Aorta (tissue), 5 donors: Measurements from ENCODE around the gene PROX1. TPM values are rescaled to one million over a fixed set of nuclear protein-coding genes. Genes with fewer than 3 reads are reported as not detected.
A peak's percentile ranks its signal among the peaks of the same experiment; 100 is the strongest.

ENCODE experiments used
- ATAC-seq: fragments of 200-7000 bp; cut with Tn5 transposase; one replicate; pipeline ENCODE4 v1.9.1; 2022; ENCODE audit warnings: moderate library complexity; ENCODE audit not compliant: low FRiP score
- DNase-seq, 2 donors: peaks; one replicate each; pipeline ENCODE4 v3.0.0-alpha.2; 2020
- H3K27ac ChIP-seq, 2 donors: one replicate each; pipeline ENCODE4 v1.5.1; 2013; ENCODE audit warnings: low read length in 2 of 2, mild to moderate bottlenecking in 2 of 2, moderate library complexity in 2 of 2, control low read depth in 1 of 2, inconsistent platforms in 1 of 2, low read depth in 1 of 2
- H3K27me3 ChIP-seq, 2 donors: one replicate each; pipeline ENCODE4 v1.6.1; 2013; ENCODE audit warnings: control low read depth in 1 of 2, low read length in 1 of 2, mild to moderate bottlenecking in 1 of 2, moderate library complexity in 1 of 2; ENCODE audit not compliant: insufficient read depth in 2 of 2, control insufficient read depth in 1 of 2
- H3K36me3 ChIP-seq, 2 donors: one replicate each; pipeline ENCODE4 v1.6.1; 2013; ENCODE audit warnings: control low read depth in 1 of 2, low read length in 1 of 2, mild to moderate bottlenecking in 1 of 2; ENCODE audit not compliant: insufficient read depth in 2 of 2, control insufficient read depth in 1 of 2
- H3K4me1 ChIP-seq, 2 donors: one replicate each; pipeline ENCODE4 v1.6.1; 2013; ENCODE audit warnings: low read length in 2 of 2, control low read depth in 1 of 2, mild to moderate bottlenecking in 1 of 2, moderate library complexity in 1 of 2; ENCODE audit not compliant: insufficient read depth in 2 of 2, control insufficient read depth in 1 of 2
- H3K4me3 ChIP-seq, 2 donors: one replicate each; pipeline ENCODE4 v1.5.1; 2013; ENCODE audit warnings: low read length in 2 of 2, control low read depth in 1 of 2, mild to moderate bottlenecking in 1 of 2
- H3K9me3 ChIP-seq: one replicate; pipeline ENCODE4 v1.6.1; 2013; ENCODE audit warnings: mild to moderate bottlenecking, low read length; ENCODE audit not compliant: control insufficient read depth
- WGBS, 2 donors: extraction: QIAGEN DNeasy Blood & Tissue Kit; methylation state at CpG; one replicate each; pipeline ENCODE4 v1.1.7; 2013; 5-methylcytosine and 5-hydroxymethylcytosine counted together
- intact Hi-C, 2 donors: fragments of 100-400 bp; cut with DNase I; formaldehyde crosslinking; loops; one replicate each; pipeline versions ENCODE4 v1.14.2 to v1.15.0; 2022
- polyA plus RNA-seq, 2 donors: library from polyadenylated mRNA; stranded (reverse); fragments of 200-250 nt; gene quantifications; one replicate each; pipeline ENCODE4 v1.2.3, GENCODE V29; 2013
- total RNA-seq, 2 donors: library from RNA; stranded (reverse); fragmentation: NEBNext Ultra II Directional; extraction: Animal tissue kit (Norgen Biotek cat#: 25700); gene quantifications; one replicate each; pipeline ENCODE4 v1.2.1, GENCODE V29; 2021
- donor health status: healthy with polysubstance abuse.
- donor health status: Bipolar disorder and iron deficiency.
- donor health status: DM: no; HTN: no; CAD: no.
- donor health status: DM: no; HTN: no; CAD: no.
- donor health status: DM: yes; HTN: yes; CAD: no.

Gene PROX1
- total and polyA plus RNA-seq, 4 donors = 1.5 to 2.6 (median 2.5) TPM; not detected in 1

- H3K27me3 ChIP-seq = no peaks in the 10 kb centered on the region
- no peak overlapping the region for H3K27ac ChIP-seq
- 43 to 50% methylated on average over 8 of the region's 8 CpGs for WGBS, 2 donors
- H3K9me3 ChIP-seq = no peaks in the 10 kb centered on the region
- no peaks in the 10 kb centered on the region for H3K4me1 ChIP-seq
- H3K4me3 ChIP-seq = no peak overlapping the region
- ATAC-seq (no peak), DNase-seq (no peak)
- H3K36me3 ChIP-seq = no peaks in the 10 kb centered on the region
- intact Hi-C loops = no loop called here
Observed at GRCh38 chr1:213976665-213977485, 10.9 kb upstream of the PROX1 start.

- H3K27ac ChIP-seq = no peak overlapping the region
- intact Hi-C loops = no loop called here
- 24 to 31% methylated on average over 7 of the region's 7 CpGs for WGBS, 2 donors
- no peaks in the 10 kb centered on the region for H3K9me3 ChIP-seq
- H3K27me3 ChIP-seq = no peaks in the 10 kb centered on the region
- peak; percentile 39 for ATAC-seq
- DNase-seq = no peak
- H3K4me1 ChIP-seq = no peaks in the 10 kb centered on the region
- H3K36me3 ChIP-seq = no peaks in the 10 kb centered on the region
- H3K4me3 ChIP-seq = no peak overlapping the region
Observed at GRCh38 chr1:213977486-213977842, 10.3 kb upstream of the PROX1 start.

- ATAC-seq (no peak), DNase-seq (no peak)
- no peaks in the 10 kb centered on the region for H3K9me3 ChIP-seq
- no peak overlapping the region for H3K27ac ChIP-seq
- H3K4me3 ChIP-seq = no peak overlapping the region
- intact Hi-C loops = no loop called here
- H3K27me3 ChIP-seq = no peaks in the 10 kb centered on the region
- 26 to 37% methylated on average over 3 of the region's 3 CpGs for WGBS, 2 donors
- H3K4me1 ChIP-seq = no peaks in the 10 kb centered on the region
- no peaks in the 10 kb centered on the region for H3K36me3 ChIP-seq
Observed at GRCh38 chr1:213977909-213978308, 9.9 kb upstream of the PROX1 start.

- Histone ChIP-seq H3K27ac (no peak overlapping the region), H3K27me3 (no peaks in the 10 kb centered on the region), H3K36me3 (no peaks in the 10 kb centered on the region), H3K4me1 (no peaks in the 10 kb centered on the region), H3K9me3 (no peaks in the 10 kb centered on the region), H3K4me3 (no peak overlapping the region)
- ATAC-seq (no peak), DNase-seq (no peak)
- 4 to 8% methylated on average over 36 to 48 of the region's 48 CpGs for WGBS, 2 donors
- intact Hi-C loops = no loop called here
Observed at GRCh38 chr1:213979751-213980586, 7.8 kb upstream of the PROX1 start.

- H3K4me3 ChIP-seq = no peak overlapping the region
- ATAC-seq = no peak
- no peak overlapping the region for H3K27ac ChIP-seq
- H3K4me1 ChIP-seq = no peaks in the 10 kb centered on the region
- H3K9me3 ChIP-seq = no peaks in the 10 kb centered on the region
- no peaks in the 10 kb centered on the region for H3K27me3 ChIP-seq
- WGBS, 2 donors = 73 to 79% methylated on average over 4 of the region's 4 CpGs
- no peak for DNase-seq
- intact Hi-C loops = no loop called here
- no peaks in the 10 kb centered on the region for H3K36me3 ChIP-seq
Observed at GRCh38 chr1:213980906-213981305, 6.9 kb upstream of the PROX1 start.

- H3K9me3 ChIP-seq = no peaks in the 10 kb centered on the region
- no peak overlapping the region for H3K27ac ChIP-seq
- WGBS, 2 donors = 10 to 16% methylated on average over 8 of the region's 8 CpGs
- no peaks in the 10 kb centered on the region for H3K27me3 ChIP-seq
- no peaks in the 10 kb centered on the region for H3K36me3 ChIP-seq
- H3K4me1 ChIP-seq = no peaks in the 10 kb centered on the region
- intact Hi-C loops = no loop called here
- DNase-seq (no peak), ATAC-seq (no peak)
- H3K4me3 ChIP-seq = no peak overlapping the region
Observed at GRCh38 chr1:213982289-213982671, 5.5 kb upstream of the PROX1 start.

GRCh38 chr1:213982672-213983492 is 4.9 kb upstream of the PROX1 start:
- H3K9me3 ChIP-seq = no peaks in the 10 kb centered on the region
- no peaks in the 10 kb centered on the region for H3K27me3 ChIP-seq
- ATAC-seq (no peak), DNase-seq (peak in 1 of 2 donors; percentile 73)
- H3K27ac ChIP-seq = no peak overlapping the region
- H3K36me3 ChIP-seq = no peaks in the 10 kb centered on the region
- no peak overlapping the region for H3K4me3 ChIP-seq
- WGBS, 2 donors = 1 to 2% methylated on average over 60 to 79 of the region's 79 CpGs
- intact Hi-C loops = no loop called here
- no peaks in the 10 kb centered on the region for H3K4me1 ChIP-seq

GRCh38 chr1:213983493-213984386 is 4.0 kb upstream of the PROX1 start:
- intact Hi-C loops = no loop called here
- Histone ChIP-seq H3K9me3 (no peaks in the 10 kb centered on the region), H3K4me3 (no peak overlapping the region), H3K36me3 (no peaks in the 10 kb centered on the region), H3K27me3 (no peaks in the 10 kb centered on the region), H3K27ac (no peak overlapping the region), H3K4me1 (no peaks in the 10 kb centered on the region)
- no peak for DNase-seq
- WGBS, 2 donors = 19 to 26% methylated on average over 36 of the region's 36 CpGs
- ATAC-seq = no peak
